ENCODE results near the gene TOMM34. TPM values are rescaled to one million over a fixed set of nuclear protein-coding genes. Genes with fewer than 3 reads are reported as not detected.

The TOMM34 gene
- total and polyA plus RNA-seq, 9 of the 15 experiments (the other 6 are each of a cell fraction or from before 2014, with no cell fraction given): 18.1 to 69.4 (median 41.7) TPM

DNA sequence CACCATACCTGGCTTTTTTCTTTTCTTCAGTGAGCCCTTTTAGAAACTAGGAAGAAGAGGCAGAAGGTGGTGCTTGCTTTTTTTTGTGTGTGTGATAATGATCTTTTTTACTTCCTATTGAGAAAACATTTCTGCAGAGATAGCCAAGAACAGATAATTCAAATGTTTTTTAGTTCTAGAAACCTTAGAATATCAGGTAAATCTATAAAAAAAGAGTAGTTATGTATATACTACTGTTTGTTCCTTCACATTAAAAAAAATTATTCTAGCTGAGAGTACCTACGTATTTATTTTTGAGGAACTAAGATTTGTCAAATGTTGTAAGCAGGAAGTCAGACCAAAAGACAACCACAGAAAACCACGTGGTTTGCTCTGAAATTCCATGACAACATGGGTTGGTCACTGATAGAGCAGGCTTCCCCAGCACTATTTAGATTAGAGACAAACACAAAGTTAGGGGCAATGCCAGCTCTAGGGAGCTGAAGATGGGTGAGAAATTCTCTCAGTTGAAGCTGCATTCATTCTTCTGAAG lies 19.0 kb upstream of the TOMM34 start (continued):
- TF ChIP-seq ZNF583 (CRISPR knock-in tag; IDR thresholded peaks at IDR 0.05) (no peak), ZNF830 (CRISPR knock-in tag; IDR thresholded peaks at IDR 0.05) (no peak), ZNF175 (CRISPR knock-in tag; IDR thresholded peaks at IDR 0.05; ENCODE audit: low read depth) (0 out of 2 replicates have a peak, but pooled peaks have one; percentile 65), ZNF668 (CRISPR knock-in tag; IDR thresholded peaks at IDR 0.05) (no peak), TAF7 (tag; IDR thresholded peaks at IDR 0.05) (no peak), HLTF (IDR thresholded peaks at IDR 0.05) (no peak)

DNA sequence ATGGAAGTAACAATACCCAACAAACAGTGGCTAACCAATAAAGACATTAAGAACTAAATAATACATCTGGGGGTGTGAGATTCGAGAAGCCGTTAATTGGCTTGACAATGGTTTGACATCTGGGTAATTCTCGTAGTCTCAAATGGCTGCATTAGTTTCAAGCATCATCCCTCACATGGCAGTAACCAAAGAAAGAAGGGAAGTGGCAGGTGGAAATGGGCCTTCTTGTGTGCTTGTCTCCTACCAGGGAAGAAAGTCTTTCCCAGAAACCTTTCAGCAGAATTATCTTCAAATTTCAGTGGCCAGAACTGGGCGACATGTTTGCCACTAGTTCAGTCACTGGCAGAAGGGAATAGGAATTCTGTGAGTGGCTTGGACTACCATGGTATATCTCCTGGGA lies 16.5 kb upstream of the TOMM34 start:
- FAIRE-seq (no peak), DNase-seq (ENCODE audit: extremely low read depth in 1 of 4, low spot score in 3 of 4) (no peak), ATAC-seq (no peak)
- Histone ChIP-seq H3K27ac (ENCODE audit: extremely low read depth, low read depth, low read length) (no peak overlapping the region), H3K79me2 (ENCODE audit: control insufficient read depth, insufficient read depth, low read length) (peaks cover 3% of the 10 kb centered on the region; the same call in 1 of the 3 replicates), H3K36me3 (ENCODE audit: control insufficient read depth, insufficient read depth, low read length) (peaks cover 78% of the 10 kb centered on the region), H3K4me3 (no peak overlapping the region), H4K20me1 (replicated peaks; ENCODE audit: control insufficient read depth, insufficient read depth, low read length) (no peaks in the 10 kb centered on the region), H3K9ac (ENCODE audit: insufficient read depth in 1 of 2, low read depth in 2 of 2, low read length in 2 of 2) (no peak overlapping the region), H2AFZ (ENCODE audit: low read depth, low read length) (no peak overlapping the region), H3K4me2 (ENCODE audit: insufficient read depth, low read length) (no peak overlapping the region), H3K27me3 (ENCODE audit: control insufficient read depth in 2 of 2, insufficient read depth in 2 of 2, low read length in 2 of 2) (no peaks in the 10 kb centered on the region), H3K9me3 (replicated peaks; ENCODE audit: control insufficient read depth, insufficient read depth, low read depth, low read length) (no peaks in the 10 kb centered on the region), H3K9me1 (ENCODE audit: control insufficient read depth, insufficient read depth, low read length) (no peaks in the 10 kb centered on the region), H3K4me1 (replicated peaks in 1 of 2; ENCODE audit: control insufficient read depth in 2 of 2, insufficient read depth in 2 of 2, low read length in 2 of 2) (peaks cover 3 to 11% of the 10 kb centered on the region in 2 experiments; a peak in 3 of 5 replicates)
- intact Hi-C loops (cut with micrococcal nuclease): no loop called here
- WGBS (ENCODE audit: insufficient coverage, low coverage, missing lambda C conversion rate): 84% methylated on average over 4 of the region's 4 CpGs
- POLR2A ChIA-PET: interaction anchor here (0.6 to 2.3 kb wide), 3 partner anchors 9 to 41 kb away, joined by 3 to 9 read pairs (median 4); partner anchors contain the start of gene TOMM34
- CTCF ChIA-PET (ENCODE audit: low intra/inter-chr PET ratio): no interaction called here
- in situ Hi-C loops (cut with MboI): no loop called here
- no TSS peak for BruUV-seq (replicated peaks)
- TF ChIP-seq MTA2 (IDR thresholded peaks at IDR 0.05; ENCODE audit: low read depth): no peak
- TF ChIP-seq CCAR2 (IDR thresholded peaks at IDR 0.05; ENCODE audit: low read depth, low read length): no peak
- TF ChIP-seq MED1 (CRISPR knock-in tag; IDR thresholded peaks at IDR 0.05; ENCODE audit: borderline replicate concordance): no peak
- TF ChIP-seq ZNF445 (CRISPR knock-in tag; IDR thresholded peaks at IDR 0.05; ENCODE audit: low read depth): no peak
- no peak for TF ChIP-seq RBM39 (optimal IDR thresholded peaks at IDR 0.05; ENCODE audit: low read depth, low read length)
- TF ChIP-seq KAT8 (IDR thresholded peaks at IDR 0.05; ENCODE audit: low read depth): no peak
- TF ChIP-seq ETV1 (tag; conservative IDR thresholded peaks at IDR 0.05; ENCODE audit: low read depth): no peak
- no peak for TF ChIP-seq NFXL1 (CRISPR knock-in tag; IDR thresholded peaks at IDR 0.05)
- TF ChIP-seq CBFA2T3 (IDR thresholded peaks at IDR 0.05): no peak
- TF ChIP-seq ZBTB7A (IDR thresholded peaks at IDR 0.05; ENCODE audit: borderline replicate concordance, control insufficient read depth, low read depth, low read length): no peak
- TF ChIP-seq, protein P1, sequence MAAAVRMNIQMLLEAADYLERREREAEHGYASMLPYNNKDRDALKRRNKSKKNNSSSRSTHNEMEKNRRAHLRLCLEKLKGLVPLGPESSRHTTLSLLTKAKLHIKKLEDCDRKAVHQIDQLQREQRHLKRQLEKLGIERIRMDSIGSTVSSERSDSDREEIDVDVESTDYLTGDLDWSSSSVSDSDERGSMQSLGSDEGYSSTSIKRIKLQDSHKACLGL (CRISPR knock-in tag; IDR thresholded peaks at IDR 0.05; ENCODE audit: borderline replicate concordance, poor library complexity, severe bottlenecking): no peak
